Measurements from ENCODE around the gene IRS1.

The IRS1 gene

DNA sequence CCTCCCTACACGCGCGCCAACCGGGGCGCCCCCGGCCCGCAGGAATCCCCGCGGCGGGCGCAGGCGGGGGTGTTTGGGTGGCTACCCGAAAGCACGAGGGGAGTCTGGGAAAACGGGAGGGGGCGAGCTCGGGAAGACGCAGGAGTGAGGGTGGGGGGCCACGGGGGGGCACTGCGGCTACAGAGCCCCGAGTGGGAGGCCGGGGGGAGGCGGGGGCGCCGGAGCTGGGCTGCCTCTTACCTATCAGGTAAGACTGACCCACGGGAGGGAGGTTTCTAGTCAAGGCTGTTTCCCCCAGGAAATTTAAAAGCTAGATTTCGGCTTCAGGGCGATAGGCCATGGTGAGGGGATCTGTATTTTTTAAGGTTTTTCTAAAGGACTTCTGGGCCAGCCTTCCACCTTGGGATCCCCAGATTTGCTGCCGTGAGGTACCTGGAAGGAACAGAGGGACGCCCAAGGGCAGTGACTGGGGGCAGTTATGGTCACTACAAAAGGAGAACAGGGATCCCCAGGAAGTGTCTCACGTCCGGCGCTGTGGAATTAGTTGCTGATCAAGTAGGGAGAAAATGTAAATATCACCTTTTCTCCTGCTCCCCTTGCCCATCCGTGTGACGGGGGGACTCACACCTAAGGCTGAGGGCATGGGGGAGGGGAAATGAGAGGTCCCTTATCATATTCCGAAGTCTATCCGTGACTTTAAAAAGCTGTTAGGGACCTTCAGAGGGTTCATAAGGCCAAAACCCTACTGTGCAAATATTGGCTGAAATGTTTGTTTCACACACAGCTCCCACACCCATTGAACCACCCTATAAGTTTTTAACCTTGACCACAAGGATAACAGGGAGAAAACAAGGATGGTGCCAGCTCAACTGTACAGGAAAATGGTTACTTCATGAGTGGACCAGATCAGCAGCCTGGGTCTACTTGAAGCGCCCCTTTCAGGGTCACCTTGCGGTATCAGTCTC lies 638 bp upstream of the IRS1 start:
- TF ChIP-seq CTCF (IDR thresholded peaks at IDR 0.05; ENCODE audit: low read depth, low read length, missing control alignments): no peak
- peak overlapping the region; percentile 80 for H3K4me3 ChIP-seq (ENCODE audit: low read depth, low read length)
- no peak for DNase-seq (ENCODE audit: low read depth)

DNA sequence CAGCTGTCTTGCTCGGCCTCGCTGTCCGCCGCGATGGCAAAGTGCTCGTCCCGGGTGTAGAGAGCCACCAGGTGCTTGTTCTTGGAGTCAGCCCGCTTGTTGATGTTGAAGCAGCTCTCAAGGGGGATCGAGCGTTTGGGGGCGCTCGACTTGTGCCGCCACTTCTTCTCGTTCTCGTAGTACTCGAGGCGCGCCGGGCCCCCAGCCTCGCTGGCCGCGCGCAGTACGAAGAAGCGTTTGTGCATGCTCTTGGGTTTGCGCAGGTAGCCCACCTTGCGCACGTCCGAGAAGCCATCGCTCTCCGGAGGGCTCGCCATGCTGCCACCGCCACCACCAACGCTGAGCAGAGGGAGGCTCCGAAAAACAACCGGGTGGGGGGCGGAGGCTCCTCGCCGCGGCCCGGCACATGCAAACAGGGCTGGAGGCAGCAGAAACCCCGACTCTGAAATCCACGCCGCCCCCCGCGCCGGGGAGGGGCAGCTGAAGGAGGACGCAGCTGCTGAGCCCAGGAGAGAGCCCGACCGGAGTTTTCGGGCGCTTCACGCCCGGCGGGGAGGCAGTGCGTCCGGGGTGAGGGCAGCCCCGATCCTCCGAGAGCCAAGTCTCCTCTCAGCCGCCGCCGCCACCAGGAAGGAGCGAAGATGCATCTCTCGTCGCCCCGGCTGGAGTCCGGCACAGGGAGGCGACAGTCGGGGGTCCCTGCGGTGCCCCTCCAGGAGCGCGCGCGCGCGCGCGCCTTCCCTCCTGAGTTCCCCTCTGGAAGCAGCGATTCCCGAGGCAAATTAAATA lies 1.0 kb downstream of the IRS1 start:
- H3K4me3 ChIP-seq (ENCODE audit: low read depth, low read length): peak overlapping the region; percentile 80
- no peak for DNase-seq (ENCODE audit: low read depth)
- TF ChIP-seq CTCF (IDR thresholded peaks at IDR 0.05; ENCODE audit: low read depth, low read length, missing control alignments): peak; percentile 32

GRCh38 chr2:226797989-226798421 lies 1.6 kb downstream of the IRS1 start:
- TF ChIP-seq CTCF (IDR thresholded peaks at IDR 0.05; ENCODE audit: low read depth, low read length, missing control alignments): no peak
- peak overlapping the region; percentile 80 for H3K4me3 ChIP-seq (ENCODE audit: low read depth, low read length)
- no peak for DNase-seq (ENCODE audit: low read depth)

DNA sequence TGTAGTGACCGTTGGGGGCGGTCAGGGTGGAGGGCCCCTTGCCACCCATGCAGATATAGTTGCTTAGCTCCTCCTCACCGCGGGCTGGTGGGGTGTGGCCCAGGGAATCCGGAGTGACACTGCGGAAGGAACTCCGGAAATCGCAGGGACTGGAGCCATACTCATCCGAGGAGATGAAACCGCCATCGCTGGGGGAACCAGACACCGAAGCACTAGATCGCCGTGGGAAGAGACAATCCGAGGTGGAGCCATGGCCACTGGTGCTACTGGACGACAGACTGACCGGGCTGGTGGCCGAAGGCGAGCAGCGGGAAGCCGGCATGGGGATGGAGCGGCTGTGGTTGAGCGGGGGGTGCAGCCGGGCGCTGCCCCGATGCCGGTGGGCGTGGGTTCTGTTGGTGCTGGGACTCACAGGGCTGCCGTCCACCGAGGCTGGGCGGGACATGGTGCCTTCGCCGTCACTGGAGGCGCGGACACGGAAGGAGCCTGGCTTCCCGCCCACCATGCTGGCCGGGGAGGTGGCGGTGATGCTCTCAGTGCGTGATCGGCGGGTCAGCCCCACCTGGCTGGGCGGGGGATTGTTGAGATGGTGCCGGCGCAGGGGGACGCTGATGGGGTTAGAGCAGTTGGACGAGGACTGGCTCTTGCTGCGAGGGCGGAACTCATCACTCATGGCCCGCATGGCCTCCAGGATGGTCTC lies 2.2 kb downstream of the IRS1 start:
- H3K4me3 ChIP-seq (ENCODE audit: low read depth, low read length): no peak overlapping the region
- DNase-seq (ENCODE audit: low read depth): no peak
- TF ChIP-seq CTCF (IDR thresholded peaks at IDR 0.05; ENCODE audit: low read depth, low read length, missing control alignments): no peak

DNA sequence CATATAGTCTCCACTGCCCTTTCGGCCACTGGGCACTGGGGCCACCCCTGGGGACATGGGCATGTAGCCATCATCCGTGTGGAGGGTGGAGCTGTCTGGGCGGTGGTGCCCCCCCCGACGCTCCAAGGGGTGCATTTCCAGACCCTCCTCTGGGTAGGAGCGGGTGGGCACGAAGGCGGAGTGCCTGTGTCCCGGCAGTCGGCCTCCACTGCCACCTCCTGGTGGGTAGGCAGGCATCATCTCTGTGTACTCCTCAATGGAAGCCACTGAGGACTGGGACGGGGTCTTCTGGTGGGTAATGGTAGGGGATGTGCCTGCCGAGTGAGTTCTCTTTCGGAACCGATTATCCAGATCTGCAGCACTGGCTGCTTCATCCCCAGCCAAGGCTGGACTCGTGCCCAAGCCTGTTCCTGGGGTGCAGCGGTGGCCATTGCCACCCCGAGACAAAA lies 2.8 kb downstream of the IRS1 start:
- no peak for DNase-seq (ENCODE audit: low read depth)
- H3K4me3 ChIP-seq (ENCODE audit: low read depth, low read length): no peak overlapping the region
- TF ChIP-seq CTCF (IDR thresholded peaks at IDR 0.05; ENCODE audit: low read depth, low read length, missing control alignments): peak; percentile 37

GRCh38 chr2:226796012-226796839 lies 3.4 kb downstream of the IRS1 start:
- TF ChIP-seq CTCF (IDR thresholded peaks at IDR 0.05; ENCODE audit: low read depth, low read length, missing control alignments): no peak
- no peak overlapping the region for H3K4me3 ChIP-seq (ENCODE audit: low read depth, low read length)
- no peak for DNase-seq (ENCODE audit: low read depth)
